Activated CD4-positive, alpha-beta memory T cell treated with anti-CD3 and anti-CD28 coated beads for 36 hours (primary cell): ENCODE results near the gene GALNT9. TPM values are rescaled to one million over a fixed set of nuclear protein-coding genes. Genes with fewer than 3 reads are reported as not detected.
"Not testable (repeated sequence)": the region's sequence is repeated elsewhere in the genome, so short reads cannot be mapped to it uniquely, and the experiment has no call there.

Source experiments
- CTCF ChIA-PET: fragments of 350-600 bp; sonication (Branson Sonifier 250); formaldehyde crosslinking; loops from one replicate; lab custom pipeline; 2021; ENCODE audit warnings: antibody characterized with exemption, inconsistent platforms; lab: Charles Lee
- POLR2A ChIA-PET: fragments of 350-600 bp; sonication (Branson Sonifier 250); formaldehyde crosslinking; loops from one replicate; lab custom pipeline; 2021; ENCODE audit warnings: antibody characterized with exemption; lab: Charles Lee
- DNase-seq: peaks from one replicate; pipeline ENCODE4 v3.0.0-alpha.2; 2020
- H3K27ac Mint-ChIP-seq: one replicate; pipeline ENCODE4 v1.8.0; 2021; ENCODE audit warnings: mixed read lengths
- H3K27me3 Mint-ChIP-seq: one replicate; pipeline ENCODE4 v1.8.0; 2021; ENCODE audit warnings: mixed read lengths
- H3K36me3 Mint-ChIP-seq: one replicate; pipeline ENCODE4 v1.8.0; 2021; ENCODE audit warnings: mixed read lengths
- H3K4me1 Mint-ChIP-seq: one replicate; pipeline ENCODE4 v1.8.0; 2021; ENCODE audit warnings: low read depth, mixed read lengths
- H3K4me3 Mint-ChIP-seq: one replicate; pipeline ENCODE4 v1.8.0; 2021; ENCODE audit warnings: mild to moderate bottlenecking, mixed read lengths
- H3K9me3 Mint-ChIP-seq: one replicate; pipeline ENCODE4 v1.8.0; 2021; ENCODE audit warnings: mixed read lengths
- intact Hi-C: fragments of 100-400 bp; cut with micrococcal nuclease; formaldehyde crosslinking; loops from one replicate; pipeline ENCODE4 v1.15.1; 2023
- total RNA-seq, 2 experiments: library from RNA; stranded (reverse); gene quantifications; one replicate each; pipeline ENCODE4 v1.2.3, GENCODE V29; 2021

The GALNT9 gene
- total RNA-seq, 2 experiments from 2014 or later: 0.12 to 0.29 TPM

- H3K27me3 Mint-ChIP-seq: peaks cover 13% of the 10 kb centered on the region
- POLR2A ChIA-PET, H3K9me3 Mint-ChIP-seq, DNase-seq, H3K27ac Mint-ChIP-seq, H3K36me3 Mint-ChIP-seq, H3K4me1 Mint-ChIP-seq, H3K4me3 Mint-ChIP-seq, CTCF ChIA-PET, intact Hi-C loops: not testable (repeated sequence)
These were observed 33.8 kb downstream of the GALNT9 start for GRCh38 chr12:132295561-132295960.

DNA sequence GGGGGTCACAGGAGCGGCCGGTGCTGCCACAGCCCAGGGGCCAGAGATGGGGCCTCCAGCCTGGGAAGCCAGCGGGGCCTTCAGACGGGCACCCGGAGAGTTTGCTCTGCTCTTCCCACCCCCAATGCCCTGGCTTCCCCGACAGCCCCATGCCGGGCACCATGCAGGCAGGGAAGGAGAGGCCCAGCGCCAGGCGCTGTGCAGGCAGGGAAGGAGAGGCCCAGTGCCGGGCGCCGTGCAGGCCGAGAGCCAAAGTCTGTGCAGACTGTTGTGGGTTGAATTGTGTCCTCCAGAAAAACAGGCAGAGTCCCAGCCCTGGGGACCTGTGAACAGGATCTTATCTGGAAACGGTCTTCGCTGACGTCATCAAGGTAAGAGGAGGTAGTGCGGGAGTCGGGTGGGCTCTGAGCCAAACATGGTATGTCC, 34.3 kb downstream of the GALNT9 start:
- ChIA-PET POLR2A (no interaction called here), CTCF (no interaction called here)
- DNase-seq: no peak
- H3K27me3 Mint-ChIP-seq: peaks cover 13% of the 10 kb centered on the region
- H3K27ac Mint-ChIP-seq: no peak overlapping the region
- intact Hi-C loops: no loop called here
- H3K9me3 Mint-ChIP-seq: no peaks in the 10 kb centered on the region
- H3K36me3 Mint-ChIP-seq: no peaks in the 10 kb centered on the region
- no peaks in the 10 kb centered on the region for H3K4me1 Mint-ChIP-seq
- no peak overlapping the region for H3K4me3 Mint-ChIP-seq

DNA sequence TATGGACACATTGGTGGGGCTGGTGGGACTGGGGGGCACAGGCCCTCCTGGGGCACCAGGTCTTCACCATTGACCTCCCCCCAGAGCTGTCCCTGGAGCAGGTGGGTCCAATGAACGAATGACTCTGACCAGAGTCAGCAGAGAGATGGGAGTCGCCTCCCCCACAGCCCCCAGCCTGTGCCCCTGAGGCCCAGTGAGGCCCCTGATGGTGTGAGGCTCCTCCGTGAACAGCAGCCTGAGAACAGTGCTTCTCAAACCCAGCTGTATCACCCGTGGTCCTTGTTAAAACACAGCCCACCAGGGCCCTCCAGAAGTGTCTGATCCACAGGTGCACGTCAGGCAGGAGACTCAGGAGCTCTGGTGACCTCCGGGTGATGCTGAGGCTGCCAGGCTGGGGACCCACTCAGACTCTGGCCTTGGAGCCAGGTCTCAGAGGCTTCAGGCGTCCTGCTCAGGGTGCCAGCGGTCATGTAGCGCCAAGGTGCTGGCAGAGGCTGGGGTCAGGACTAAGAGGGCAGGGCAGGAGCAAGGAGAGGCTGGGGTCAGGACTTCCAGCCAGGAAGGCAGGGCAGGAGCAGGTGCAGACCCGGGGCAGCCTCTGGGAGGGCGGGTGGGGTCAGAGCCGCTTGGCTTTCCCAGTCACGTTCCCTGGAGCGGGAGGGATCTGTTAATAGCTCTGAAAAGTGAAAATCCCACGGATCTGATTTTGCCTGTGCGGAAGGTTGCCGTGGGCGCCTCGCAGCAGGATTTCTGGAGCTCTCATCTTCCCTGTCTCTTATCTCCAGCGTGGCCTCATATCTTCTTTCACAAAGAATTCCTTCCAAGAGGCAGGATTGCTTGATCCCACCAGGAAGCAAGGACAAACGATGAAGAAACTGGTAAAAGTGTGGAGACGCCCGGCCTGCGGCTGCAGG, 35.0 kb downstream of the GALNT9 start:
- intact Hi-C loops: no loop called here
- Mint-ChIP-seq H3K4me3 (no peak overlapping the region), H3K27me3 (peaks cover 13% of the 10 kb centered on the region), H3K27ac (no peak overlapping the region), H3K9me3 (no peaks in the 10 kb centered on the region), H3K36me3 (no peaks in the 10 kb centered on the region), H3K4me1 (no peaks in the 10 kb centered on the region)
- no peak for DNase-seq
- ChIA-PET POLR2A (interaction anchor here (0.5 kb wide), 1 partner anchor 358 kb away, joined by 3 read pairs; no protein-coding TSS in a partner anchor), CTCF (interaction anchor here (1.1 kb wide), 1 partner anchor 12 kb away, joined by 3 read pairs; no protein-coding TSS in a partner anchor)

- intact Hi-C loops: no loop called here
- Mint-ChIP-seq H3K27ac (no peak overlapping the region), H3K9me3 (no peaks in the 10 kb centered on the region), H3K4me3 (no peak overlapping the region), H3K27me3 (peaks cover 15% of the 10 kb centered on the region), H3K4me1 (no peaks in the 10 kb centered on the region), H3K36me3 (no peaks in the 10 kb centered on the region)
- ChIA-PET CTCF (no interaction called here), POLR2A (no interaction called here)
- DNase-seq: no peak
These were observed 36.8 kb downstream of the GALNT9 start for GRCh38 chr12:132292328-132293319.

DNA sequence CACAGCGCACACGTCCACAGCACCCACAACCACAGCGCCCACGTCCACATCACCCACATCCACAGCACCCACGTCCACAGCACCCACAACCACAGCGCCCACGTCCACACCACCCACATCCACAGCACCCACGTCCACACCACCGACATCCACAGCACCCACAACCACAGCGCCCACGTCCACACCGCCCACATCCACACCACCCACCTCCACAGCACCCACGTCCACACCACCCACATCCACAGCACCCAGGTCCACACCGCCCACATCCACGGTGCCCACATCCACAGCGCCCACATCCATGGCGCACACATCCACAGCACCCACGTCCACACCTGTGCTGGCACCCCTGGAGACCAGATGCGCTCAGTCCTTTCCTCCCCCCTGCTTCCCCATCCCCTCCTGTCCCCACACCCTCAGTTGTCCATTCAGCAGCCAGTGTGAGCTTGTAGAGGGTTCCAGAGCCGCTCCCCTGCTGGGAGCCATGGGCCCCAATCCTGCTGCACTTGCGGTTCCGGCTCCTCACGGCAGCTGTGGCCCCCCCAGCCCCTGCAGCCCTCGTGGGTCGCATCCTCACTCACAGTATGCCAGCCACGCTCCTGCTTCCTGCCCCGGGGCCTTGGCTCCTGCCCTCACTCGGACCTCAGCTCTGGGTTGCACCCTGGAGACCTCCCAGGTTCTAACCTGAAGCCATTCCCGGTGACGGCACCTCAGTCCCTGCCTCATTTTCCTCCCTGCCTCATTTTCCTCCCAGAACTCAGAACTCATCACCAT, 37.8 kb downstream of the GALNT9 start:
- Mint-ChIP-seq H3K36me3 (no peaks in the 10 kb centered on the region), H3K9me3 (no peaks in the 10 kb centered on the region), H3K27ac (no peak overlapping the region), H3K4me1 (no peaks in the 10 kb centered on the region), H3K4me3 (no peak overlapping the region), H3K27me3 (peaks cover 20% of the 10 kb centered on the region)
- CTCF ChIA-PET: no interaction called here
- POLR2A ChIA-PET: no interaction called here
- intact Hi-C loops: no loop called here
- no peak for DNase-seq

GRCh38 chr12:132290203-132290540, 39.2 kb downstream of the GALNT9 start:
- no peaks in the 10 kb centered on the region for H3K9me3 Mint-ChIP-seq
- H3K36me3 Mint-ChIP-seq: no peaks in the 10 kb centered on the region
- no peak overlapping the region for H3K27ac Mint-ChIP-seq
- intact Hi-C loops: no loop called here
- ChIA-PET POLR2A (no interaction called here), CTCF (no interaction called here)
- H3K4me3 Mint-ChIP-seq: no peak overlapping the region
- no peak for DNase-seq
- peaks cover 4% of the 10 kb centered on the region for H3K4me1 Mint-ChIP-seq
- peaks cover 24% of the 10 kb centered on the region for H3K27me3 Mint-ChIP-seq

DNA sequence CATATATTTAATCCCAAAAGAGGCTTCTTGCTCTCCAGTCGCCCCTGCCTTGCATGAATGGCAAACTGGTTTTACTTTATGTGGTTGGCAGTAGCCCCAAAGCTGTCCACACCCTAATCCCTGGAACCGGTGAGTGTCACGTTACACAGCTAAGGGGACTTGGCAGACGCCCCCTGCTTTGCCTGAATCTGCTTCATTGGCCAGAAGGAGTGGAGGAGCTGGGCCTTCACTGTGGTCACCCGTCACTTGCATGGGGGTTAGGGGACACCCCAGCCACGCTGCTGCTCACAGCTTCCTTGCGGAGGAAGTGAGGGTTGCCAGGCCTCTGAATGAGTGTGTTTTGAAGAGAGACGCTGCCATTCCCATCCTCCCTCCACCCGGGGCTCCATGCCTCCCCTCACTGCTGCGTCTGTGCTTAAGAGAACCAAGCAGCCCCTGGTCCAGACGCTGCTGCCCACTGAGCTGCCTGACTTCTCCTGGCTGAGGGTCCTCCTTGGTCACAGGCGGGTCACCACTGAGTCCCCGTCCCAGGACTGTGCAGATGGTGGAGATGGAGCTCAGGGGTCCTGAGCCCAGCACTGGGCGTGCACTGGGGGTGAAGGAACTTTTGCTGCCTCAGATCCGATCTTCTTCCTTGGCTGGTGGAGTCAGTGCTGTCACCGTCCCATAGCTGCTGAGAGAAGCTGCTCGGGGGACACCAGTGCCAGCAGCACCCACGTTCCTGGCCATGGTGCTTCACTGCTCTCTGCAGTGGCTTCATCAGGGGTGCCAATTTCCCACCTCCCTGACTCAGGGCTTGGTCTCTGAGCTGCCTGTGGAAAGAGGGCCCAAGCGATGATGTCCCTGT, 39.8 kb downstream of the GALNT9 start:
- POLR2A ChIA-PET: no interaction called here

DNA sequence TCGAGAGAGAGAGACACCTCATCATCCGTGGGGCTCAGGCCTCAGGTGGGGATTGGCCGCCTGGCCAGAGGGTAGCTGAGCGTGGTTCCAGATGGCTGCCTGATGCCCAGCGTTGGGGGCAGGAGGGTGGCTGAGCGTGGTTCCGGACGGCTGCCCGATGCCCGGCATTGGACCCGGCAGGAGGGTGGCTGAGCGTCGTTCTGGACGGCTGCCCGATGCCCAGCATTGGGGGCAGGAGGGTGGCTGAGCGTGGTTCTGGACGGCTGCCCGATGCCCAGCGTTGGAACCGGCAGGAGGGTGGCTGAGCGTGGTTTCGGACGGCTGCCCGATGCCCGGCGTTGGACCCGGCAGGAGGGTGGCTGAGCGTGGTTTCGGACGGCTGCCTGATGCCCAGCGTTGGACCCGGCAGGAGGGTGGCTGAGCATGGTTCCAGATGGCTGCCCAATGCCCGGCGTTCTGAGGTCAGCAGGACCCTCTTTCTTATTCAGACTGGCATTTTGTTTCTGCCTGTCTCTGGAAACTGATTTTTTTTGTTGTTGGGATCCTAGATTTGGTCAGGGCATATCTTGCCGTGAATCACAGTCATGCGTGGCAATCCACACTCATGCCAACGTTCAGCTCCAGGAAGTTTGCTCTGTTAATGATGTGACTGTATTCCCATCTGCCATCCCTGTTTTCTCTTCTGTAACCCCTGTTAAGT, 40.7 kb downstream of the GALNT9 start:
- no peaks in the 10 kb centered on the region for H3K36me3 Mint-ChIP-seq
- no peaks in the 10 kb centered on the region for H3K9me3 Mint-ChIP-seq
- no peak overlapping the region for H3K27ac Mint-ChIP-seq
- no peak overlapping the region for H3K4me3 Mint-ChIP-seq
- CTCF ChIA-PET: no interaction called here
- POLR2A ChIA-PET: no interaction called here
- peaks cover 26% of the 10 kb centered on the region for H3K27me3 Mint-ChIP-seq
- intact Hi-C loops: no loop called here
- H3K4me1 Mint-ChIP-seq: peaks cover 12% of the 10 kb centered on the region
- no peak for DNase-seq

More for the DNA sequence above, 39.8 kb downstream of the GALNT9 start:
- no peaks in the 10 kb centered on the region for H3K36me3 Mint-ChIP-seq
- H3K27me3 Mint-ChIP-seq: peaks cover 24% of the 10 kb centered on the region
- H3K4me3 Mint-ChIP-seq: no peak overlapping the region
- intact Hi-C loops: no loop called here
- H3K9me3 Mint-ChIP-seq: no peaks in the 10 kb centered on the region
- no peak overlapping the region for H3K27ac Mint-ChIP-seq
- H3K4me1 Mint-ChIP-seq: peaks cover 4% of the 10 kb centered on the region
- no peak for DNase-seq
- CTCF ChIA-PET: no interaction called here

- intact Hi-C loops: no loop called here
- H3K27me3 Mint-ChIP-seq: peaks cover 23% of the 10 kb centered on the region
- H3K27ac Mint-ChIP-seq: no peak overlapping the region
- ChIA-PET CTCF (no interaction called here), POLR2A (no interaction called here)
- no peak overlapping the region for H3K4me3 Mint-ChIP-seq
- no peaks in the 10 kb centered on the region for H3K9me3 Mint-ChIP-seq
- H3K4me1 Mint-ChIP-seq: peaks cover 15% of the 10 kb centered on the region
- no peaks in the 10 kb centered on the region for H3K36me3 Mint-ChIP-seq
- DNase-seq: no peak
These were observed 41.8 kb downstream of the GALNT9 start for GRCh38 chr12:132287391-132288238.

- ChIA-PET POLR2A (no interaction called here), CTCF (no interaction called here)
- H3K4me1 Mint-ChIP-seq: peaks cover 15% of the 10 kb centered on the region
- intact Hi-C loops: no loop called here
- no peaks in the 10 kb centered on the region for H3K36me3 Mint-ChIP-seq
- H3K4me3 Mint-ChIP-seq: no peak overlapping the region
- no peak for DNase-seq
- H3K27ac Mint-ChIP-seq: no peak overlapping the region
- peaks cover 25% of the 10 kb centered on the region for H3K27me3 Mint-ChIP-seq
- H3K9me3 Mint-ChIP-seq: no peaks in the 10 kb centered on the region
These were observed 42.5 kb downstream of the GALNT9 start for GRCh38 chr12:132286912-132287311.
